Endothelial cell of umbilical vein (primary cell): ENCODE data around the gene MPDZ. TPM values are rescaled to one million over a fixed set of nuclear protein-coding genes. Genes with fewer than 3 reads are reported as not detected.

Source experiments
- BruUV-seq: library from RNA; stranded (reverse); fragments of 400-500 nt; replicated peaks from 2 replicates; lab custom pipeline; 2021; lab: Mats Ljungman, UMichigan
- CTCF ChIA-PET: fragments of 300-600, 350-600 bp; sonication (Branson Sonifier 250); formaldehyde crosslinking; loops from one replicate; lab custom pipeline; 2021; ENCODE audit warnings: antibody characterized with exemption, inconsistent platforms; lab: Charles Lee
- POLR2A ChIA-PET: fragments of 300-600, 350-600 bp; sonication (Branson Sonifier 250); formaldehyde crosslinking; loops from one replicate; lab custom pipeline; 2021; ENCODE audit warnings: antibody characterized with exemption, inconsistent platforms; lab: Charles Lee
- DNase-seq: peaks from one replicate; pipeline ENCODE4 v3.0.0-alpha.2; 2011; ENCODE audit warnings: low read depth, low spot score
- FAIRE-seq: peaks from 2 replicates; lab custom pipeline; 2011; peaks lifted over from hg19 to GRCh38; lab: Jason Lieb, UNC
- H2AFZ ChIP-seq: 2 replicates; pipeline ENCODE4 v1.6.0; 2012; ENCODE audit warnings: low read depth, low read length, control low read depth, inconsistent platforms
- H3K27ac ChIP-seq: 2 replicates; pipeline ENCODE4 v1.5.1; 2011; ENCODE audit warnings: low read depth, mild to moderate bottlenecking, control low read depth, low read length, moderate library complexity; ENCODE audit not compliant: insufficient read depth
- H3K27me3 ChIP-seq, 2 experiments: 2 replicates each; pipeline versions ENCODE4 v1.6.0 to v1.6.1; 2011; ENCODE audit warnings: low read length in 2 of 2, mixed read lengths in 1 of 2; ENCODE audit not compliant: control insufficient read depth in 2 of 2, insufficient read depth in 2 of 2
- H3K36me3 ChIP-seq, 2 experiments: 2 replicates in 1 of 2; 3 replicates in 1 of 2; pipeline ENCODE4 v1.5.1; 2011; ENCODE audit warnings: low read length in 2 of 2, mild to moderate bottlenecking in 1 of 2, moderate library complexity in 1 of 2; ENCODE audit not compliant: control insufficient read depth in 2 of 2, insufficient read depth in 2 of 2; ENCODE audit errors: extremely low read depth in 1 of 2
- H3K4me1 ChIP-seq: 3 replicates; pipeline ENCODE4 v1.5.1; 2011; ENCODE audit warnings: mild to moderate bottlenecking, low read length; ENCODE audit not compliant: control insufficient read depth, insufficient read depth; ENCODE audit errors: extremely low read depth
- H3K4me2 ChIP-seq: 2 replicates; pipeline ENCODE4 v1.6.1; 2011; ENCODE audit warnings: low read length, control low read depth, mixed read lengths; ENCODE audit not compliant: insufficient read depth
- H3K4me3 ChIP-seq, 3 experiments: fragments of 200-600 bp in 1 of 3; sonication (generic), shearing (Covaris generic) in 1 of 3; replicated peaks in 1 of 3; 2 replicates each; pipeline ENCODE4 v1.5.1; 2011 to 2016; ENCODE audit warnings: control low read depth in 3 of 3, low read length in 3 of 3, mild to moderate bottlenecking in 2 of 3, inconsistent platforms in 1 of 3, low read depth in 1 of 3, moderate library complexity in 1 of 3; ENCODE audit not compliant: insufficient read depth in 1 of 3
- H3K79me2 ChIP-seq: 2 replicates; pipeline ENCODE4 v1.6.0; 2012; ENCODE audit warnings: low read length, inconsistent platforms; ENCODE audit not compliant: control insufficient read depth, insufficient read depth
- H3K9ac ChIP-seq: replicated peaks from 2 replicates; pipeline ENCODE3; 2011; ENCODE audit warnings: low read length, control low read depth; ENCODE audit not compliant: insufficient read depth; ENCODE audit errors: extremely low read depth
- H3K9me1 ChIP-seq: replicated peaks from 3 replicates; pipeline ENCODE4 v1.6.0; 2011; ENCODE audit warnings: mild to moderate bottlenecking, low read length; ENCODE audit not compliant: control insufficient read depth, insufficient read depth; ENCODE audit errors: extremely low read depth
- H3K9me3 ChIP-seq: replicated peaks from 2 replicates; pipeline ENCODE4 v1.5.1; 2012; ENCODE audit warnings: low read length, inconsistent platforms; ENCODE audit not compliant: control insufficient read depth, insufficient read depth
- H4K20me1 ChIP-seq: replicated peaks from 2 replicates; pipeline ENCODE3; 2011; ENCODE audit warnings: mild to moderate bottlenecking, low read length; ENCODE audit not compliant: control insufficient read depth, insufficient read depth; ENCODE audit errors: extremely low read depth
- EZH2 ChIP-seq: IDR thresholded peaks from 2 replicates; pipeline ENCODE4 v1.6.1; 2012; ENCODE audit warnings: borderline replicate concordance, low read depth, mild to moderate bottlenecking, moderate library complexity, low read length, inconsistent platforms; ENCODE audit not compliant: severe bottlenecking
- FOS ChIP-seq: IDR thresholded peaks from 2 replicates; pipeline ENCODE4 v1.6.1; 2011; ENCODE audit warnings: mild to moderate bottlenecking, low read length, moderate library complexity, borderline replicate concordance; ENCODE audit not compliant: insufficient read depth
- GATA2 ChIP-seq: IDR thresholded peaks from 2 replicates; pipeline ENCODE4 v1.7.0; 2011; ENCODE audit warnings: low read depth, mild to moderate bottlenecking, moderate library complexity, mixed read lengths, low read length; ENCODE audit not compliant: insufficient read length, insufficient read depth
- JUN ChIP-seq: IDR thresholded peaks from 2 replicates; pipeline ENCODE4 v1.6.1; 2011; ENCODE audit warnings: borderline replicate concordance, low read depth; ENCODE audit not compliant: insufficient read length, insufficient read depth
- MAX ChIP-seq: IDR thresholded peaks from 2 replicates; pipeline ENCODE4 v1.6.1; 2011; ENCODE audit not compliant: insufficient read depth, insufficient read length
- MYC ChIP-seq: IDR thresholded peaks from one replicate; pipeline ENCODE4 v1.6.1; 2011; ENCODE audit warnings: mild to moderate bottlenecking, low read depth, low read length
- POLR2A ChIP-seq: IDR thresholded peaks from 2 replicates; pipeline ENCODE4 v1.6.1; 2012; ENCODE audit warnings: low read depth, mild to moderate bottlenecking, control low read depth, low read length
- POLR2AphosphoS5 ChIP-seq: IDR thresholded peaks from 2 replicates; pipeline ENCODE4 v1.6.1; 2012; ENCODE audit warnings: low read depth, mild to moderate bottlenecking, control low read depth, low read length, moderate library complexity; ENCODE audit not compliant: insufficient read depth
- dilution Hi-C: fragments of 300-500 bp; cut with MboI; formaldehyde crosslinking; loops from one replicate; pipeline ENCODE4 v1.15.0; 2019; ENCODE audit warnings: low sequenced_read_pairs; ENCODE audit not compliant: extremely low pct_ligation_motif_present
- intact Hi-C: fragments of 100-400 bp; cut with micrococcal nuclease; formaldehyde crosslinking; loops from one replicate; pipeline ENCODE4 v1.10.0; 2022
- polyA plus RNA-seq, 4 experiments: library from polyadenylated mRNA; depleted of rRNA in 3 of 4; stranded (reverse) in 3 of 4; unstranded in 1 of 4; fragments of >200 nt; gene quantifications; 2 replicates each; pipeline versions ENCODE4 v1.2.1 to v1.2.3, GENCODE V29; 2011 to 2012; ENCODE audit warnings: missing spikeins in 1 of 4
- total RNA-seq: library from RNA; stranded (reverse); gene quantifications from 2 replicates; pipeline ENCODE4 v1.2.3, GENCODE V29; 2021
- TF ChIP-seq, protein P1 (sequence below), 2 donors: IDR thresholded peaks; 1 replicate in 1 of 2; 2 replicates in 1 of 2; pipeline ENCODE4 v1.5.1; 2011; ENCODE audit warnings: low read length in 2 of 2, mild to moderate bottlenecking in 2 of 2, moderate library complexity in 2 of 2, control low read depth in 1 of 2, inconsistent platforms in 1 of 2, low read depth in 1 of 2; ENCODE audit not compliant: insufficient read depth in 1 of 2; ENCODE audit errors: extremely low read depth in 1 of 2

The MPDZ gene
- total and polyA plus RNA-seq, 2 donors (not counting 3 experiments of a cell fraction or from before 2014, with no cell fraction given), result 22.3 to 54.4 TPM

GRCh38 chr9:13109781-13110180, 169.7 kb downstream of the MPDZ start:
- BruUV-seq, result no TSS peak
- intact Hi-C loops (no loop called here), dilution Hi-C loops (no loop called here)
- Histone ChIP-seq H3K79me2 (no peaks in the 10 kb centered on the region), H3K36me3 (peaks cover 9 to 17% of the 10 kb centered on the region in 2 experiments), H3K9me1 (no peaks in the 10 kb centered on the region), H3K9me3 (no peaks in the 10 kb centered on the region), H3K27me3 (no peaks in the 10 kb centered on the region), H3K27ac (no peak overlapping the region), H3K4me2 (no peak overlapping the region), H3K9ac (no peak overlapping the region), H2AFZ (no peak overlapping the region), H3K4me3 (no peak overlapping the region), H4K20me1 (no peaks in the 10 kb centered on the region), H3K4me1 (no peaks in the 10 kb centered on the region)
- POLR2A ChIA-PET, result no interaction called here
- DNase-seq (no peak), FAIRE-seq (no peak)
- CTCF ChIA-PET, result interaction anchor here (0.7 to 1.9 kb wide), 2 partner anchors 21 to 62 kb away, joined by 3 to 8 read pairs; no protein-coding TSS in a partner anchor
- no peak for TF ChIP-seq EZH2
- no peak for TF ChIP-seq MYC
- no peak for TF ChIP-seq MAX
- TF ChIP-seq JUN, result no peak
- no peak for TF ChIP-seq FOS
- TF ChIP-seq, protein P1, sequence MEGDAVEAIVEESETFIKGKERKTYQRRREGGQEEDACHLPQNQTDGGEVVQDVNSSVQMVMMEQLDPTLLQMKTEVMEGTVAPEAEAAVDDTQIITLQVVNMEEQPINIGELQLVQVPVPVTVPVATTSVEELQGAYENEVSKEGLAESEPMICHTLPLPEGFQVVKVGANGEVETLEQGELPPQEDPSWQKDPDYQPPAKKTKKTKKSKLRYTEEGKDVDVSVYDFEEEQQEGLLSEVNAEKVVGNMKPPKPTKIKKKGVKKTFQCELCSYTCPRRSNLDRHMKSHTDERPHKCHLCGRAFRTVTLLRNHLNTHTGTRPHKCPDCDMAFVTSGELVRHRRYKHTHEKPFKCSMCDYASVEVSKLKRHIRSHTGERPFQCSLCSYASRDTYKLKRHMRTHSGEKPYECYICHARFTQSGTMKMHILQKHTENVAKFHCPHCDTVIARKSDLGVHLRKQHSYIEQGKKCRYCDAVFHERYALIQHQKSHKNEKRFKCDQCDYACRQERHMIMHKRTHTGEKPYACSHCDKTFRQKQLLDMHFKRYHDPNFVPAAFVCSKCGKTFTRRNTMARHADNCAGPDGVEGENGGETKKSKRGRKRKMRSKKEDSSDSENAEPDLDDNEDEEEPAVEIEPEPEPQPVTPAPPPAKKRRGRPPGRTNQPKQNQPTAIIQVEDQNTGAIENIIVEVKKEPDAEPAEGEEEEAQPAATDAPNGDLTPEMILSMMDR (IDR thresholded peaks at IDR 0.05; ENCODE audit: extremely low read depth in 1 of 2, insufficient read depth in 1 of 2, low read depth in 1 of 2, low read length in 2 of 2), result no peak
- TF ChIP-seq GATA2, result no peak
- no peak for TF ChIP-seq POLR2AphosphoS5
- TF ChIP-seq POLR2A, result no peak
